Measurements from ENCODE around the gene DUOX2. TPM values are rescaled to one million over a fixed set of nuclear protein-coding genes. Genes with fewer than 3 reads are reported as not detected.
A peak's percentile ranks its signal among the peaks of the same experiment; 100 is the strongest.
"Not testable (repeated sequence)": the region's sequence is repeated elsewhere in the genome, so short reads cannot be mapped to it uniquely, and the experiment has no call there.

Gene DUOX2
- total RNA-seq, 1 donor from 2014 or later = 2.3 TPM

DNA sequence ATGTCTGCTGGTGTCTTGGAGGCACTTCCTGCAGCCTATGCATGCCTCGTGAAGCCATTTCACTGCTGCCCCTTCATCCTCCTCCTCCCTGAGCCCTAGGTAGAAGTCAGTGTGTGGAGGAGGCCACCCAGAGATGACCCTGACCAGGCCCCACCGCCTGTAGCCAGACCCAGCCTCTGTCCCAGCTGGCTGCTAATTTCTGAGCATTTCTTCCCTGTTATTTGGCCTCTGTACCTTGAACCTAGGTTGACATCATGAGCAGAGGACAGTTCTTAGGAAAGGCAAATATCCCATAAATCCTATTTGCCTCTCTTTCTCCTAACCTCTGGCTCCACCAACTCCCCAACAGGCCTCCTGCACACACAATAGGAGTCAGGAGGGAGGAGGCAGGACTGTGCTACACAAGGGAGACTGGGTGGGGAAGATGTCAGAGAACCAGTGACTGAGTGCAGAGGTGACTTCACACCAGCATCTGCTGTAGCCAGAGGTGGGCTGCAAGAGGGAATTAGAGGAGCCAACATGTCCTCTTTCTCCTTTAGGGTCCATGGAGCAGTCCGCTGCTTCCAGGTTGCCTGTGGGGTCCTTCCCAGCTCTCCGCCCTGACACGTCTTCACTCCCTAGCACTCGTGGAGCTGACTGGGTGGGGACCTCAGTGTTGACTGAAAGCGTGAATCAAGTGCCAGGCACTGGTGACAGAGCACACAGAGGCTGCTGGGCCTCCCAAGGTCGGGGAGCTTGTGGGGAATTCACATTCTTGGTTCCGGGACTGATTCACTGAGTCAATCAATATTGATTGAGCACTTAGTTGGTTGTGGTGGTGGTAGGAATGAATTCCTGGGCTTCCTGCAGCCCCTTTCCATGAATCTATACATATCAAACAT is 38.3 kb downstream of the DUOX2 start:
- H3K4me1 Mint-ChIP-seq; H3K27ac Mint-ChIP-seq; H3K27me3 Mint-ChIP-seq (ENCODE audit: low read depth); H3K36me3 Mint-ChIP-seq; DNase-seq (ENCODE audit: low spot score in 2 of 2, unreplicated experiment in 2 of 2); H3K4me3 Mint-ChIP-seq; H3K9me3 Mint-ChIP-seq: not testable (repeated sequence)

DNA sequence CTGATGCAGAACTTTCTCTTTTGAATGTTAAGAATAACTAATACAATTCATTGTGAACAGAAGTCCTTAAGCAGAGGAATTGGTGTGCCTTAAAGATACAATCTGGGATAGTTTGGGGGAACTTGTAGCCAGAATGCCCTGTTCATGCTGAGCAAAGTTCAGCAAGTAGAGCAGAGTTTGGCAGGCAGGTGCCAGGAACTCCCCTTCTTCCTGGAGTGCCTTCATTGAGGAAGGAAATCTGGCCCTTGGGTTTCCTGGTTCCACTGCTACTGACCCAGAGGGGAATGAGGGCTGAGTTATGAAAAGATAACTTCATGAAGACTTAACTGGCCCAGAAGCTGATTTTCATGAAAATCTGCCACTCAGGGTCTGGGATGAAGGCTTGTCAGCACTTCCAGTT is 40.4 kb downstream of the DUOX2 start:
- H3K9me3 Mint-ChIP-seq; H3K27ac Mint-ChIP-seq; H3K4me1 Mint-ChIP-seq; DNase-seq (ENCODE audit: low spot score in 2 of 2, unreplicated experiment in 2 of 2); H3K27me3 Mint-ChIP-seq (ENCODE audit: low read depth); H3K4me3 Mint-ChIP-seq; H3K36me3 Mint-ChIP-seq: not testable (repeated sequence)

DNA sequence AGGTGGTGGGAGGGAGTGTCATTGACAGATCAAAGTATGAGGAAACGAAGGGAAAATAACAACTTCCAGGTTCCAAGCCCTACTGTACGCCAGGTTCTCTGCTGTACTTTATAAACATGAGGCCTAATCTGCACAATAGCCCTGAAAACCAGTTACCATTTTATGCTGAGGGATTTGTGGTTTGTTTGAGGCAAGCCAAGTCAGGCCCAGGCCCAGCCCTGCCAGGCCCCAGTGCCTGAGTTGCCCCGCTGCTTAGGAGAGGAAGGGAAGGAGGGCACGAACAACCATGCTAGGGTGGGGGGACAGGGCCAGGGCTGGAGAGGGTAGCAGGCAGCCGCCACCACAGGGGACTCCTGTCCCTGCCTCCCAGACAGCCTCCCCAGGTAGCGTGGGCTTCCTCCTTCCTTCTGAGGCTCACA is 44.0 kb downstream of the DUOX2 start:
- peak overlapping the region; percentile 85 for H3K27ac Mint-ChIP-seq
- H3K36me3 Mint-ChIP-seq = peaks cover 12% of the 10 kb centered on the region
- H3K9me3 Mint-ChIP-seq; DNase-seq (ENCODE audit: low spot score in 2 of 2, unreplicated experiment in 2 of 2); H3K27me3 Mint-ChIP-seq (ENCODE audit: low read depth); H3K4me1 Mint-ChIP-seq; H3K4me3 Mint-ChIP-seq: not testable (repeated sequence)

DNA sequence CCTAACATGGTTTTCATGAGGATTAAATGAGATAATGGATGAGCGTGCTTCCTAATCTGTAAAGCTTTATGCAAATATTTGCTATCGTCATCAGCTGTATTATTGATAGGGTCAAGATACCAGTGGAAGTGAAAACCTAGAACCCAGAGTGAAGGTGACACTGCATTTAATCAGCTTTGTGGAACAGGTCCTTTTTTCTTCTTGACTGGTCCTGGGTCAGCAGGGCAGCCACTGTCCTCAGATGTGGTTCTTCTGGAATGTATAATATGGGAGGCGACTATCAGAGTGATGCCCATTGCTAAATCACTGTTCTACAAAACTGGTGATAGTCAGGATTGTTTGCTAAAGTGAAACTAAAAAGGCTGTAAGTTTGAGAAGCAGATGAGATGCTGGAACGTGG is 49.6 kb downstream of the DUOX2 start:
- Mint-ChIP-seq H3K4me3 (no peak overlapping the region), H3K36me3 (peaks cover 20% of the 10 kb centered on the region), H3K9me3 (no peaks in the 10 kb centered on the region), H3K4me1 (peaks cover 6% of the 10 kb centered on the region), H3K27me3 (ENCODE audit: low read depth) (no peaks in the 10 kb centered on the region), H3K27ac (peak overlapping the region; percentile 3)
- TF ChIP-seq, protein P1, sequence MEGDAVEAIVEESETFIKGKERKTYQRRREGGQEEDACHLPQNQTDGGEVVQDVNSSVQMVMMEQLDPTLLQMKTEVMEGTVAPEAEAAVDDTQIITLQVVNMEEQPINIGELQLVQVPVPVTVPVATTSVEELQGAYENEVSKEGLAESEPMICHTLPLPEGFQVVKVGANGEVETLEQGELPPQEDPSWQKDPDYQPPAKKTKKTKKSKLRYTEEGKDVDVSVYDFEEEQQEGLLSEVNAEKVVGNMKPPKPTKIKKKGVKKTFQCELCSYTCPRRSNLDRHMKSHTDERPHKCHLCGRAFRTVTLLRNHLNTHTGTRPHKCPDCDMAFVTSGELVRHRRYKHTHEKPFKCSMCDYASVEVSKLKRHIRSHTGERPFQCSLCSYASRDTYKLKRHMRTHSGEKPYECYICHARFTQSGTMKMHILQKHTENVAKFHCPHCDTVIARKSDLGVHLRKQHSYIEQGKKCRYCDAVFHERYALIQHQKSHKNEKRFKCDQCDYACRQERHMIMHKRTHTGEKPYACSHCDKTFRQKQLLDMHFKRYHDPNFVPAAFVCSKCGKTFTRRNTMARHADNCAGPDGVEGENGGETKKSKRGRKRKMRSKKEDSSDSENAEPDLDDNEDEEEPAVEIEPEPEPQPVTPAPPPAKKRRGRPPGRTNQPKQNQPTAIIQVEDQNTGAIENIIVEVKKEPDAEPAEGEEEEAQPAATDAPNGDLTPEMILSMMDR (IDR thresholded peaks at IDR 0.05; ENCODE audit: unreplicated experiment) = no peak
- no peak for DNase-seq (ENCODE audit: low spot score in 2 of 2, unreplicated experiment in 2 of 2)

DNA sequence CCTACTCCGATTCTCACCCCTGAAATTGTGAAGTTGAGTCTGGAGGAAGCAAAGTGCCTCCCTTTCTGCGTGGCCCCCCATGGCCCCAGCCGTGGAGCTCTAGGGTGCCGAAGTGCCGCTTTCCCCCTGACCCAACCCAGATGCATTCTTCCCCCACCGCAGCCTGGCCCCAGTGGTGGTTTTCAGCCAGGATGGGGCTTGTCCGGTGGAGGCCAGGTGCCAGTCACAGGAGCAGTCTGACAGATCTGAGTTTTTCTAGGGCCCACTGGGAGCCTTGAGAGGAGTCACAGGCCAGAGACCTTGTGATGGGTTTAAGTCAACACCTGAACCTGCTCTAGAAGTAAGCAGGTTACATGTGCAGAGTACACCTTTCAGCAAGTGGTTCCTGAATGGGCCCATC is 51.7 kb downstream of the DUOX2 start:
- DNase-seq (ENCODE audit: low spot score in 2 of 2, unreplicated experiment in 2 of 2); H3K9me3 Mint-ChIP-seq; H3K27ac Mint-ChIP-seq; H3K27me3 Mint-ChIP-seq (ENCODE audit: low read depth); H3K4me1 Mint-ChIP-seq; H3K4me3 Mint-ChIP-seq: not testable (repeated sequence)
- H3K36me3 Mint-ChIP-seq = peaks cover 28% of the 10 kb centered on the region

DNA sequence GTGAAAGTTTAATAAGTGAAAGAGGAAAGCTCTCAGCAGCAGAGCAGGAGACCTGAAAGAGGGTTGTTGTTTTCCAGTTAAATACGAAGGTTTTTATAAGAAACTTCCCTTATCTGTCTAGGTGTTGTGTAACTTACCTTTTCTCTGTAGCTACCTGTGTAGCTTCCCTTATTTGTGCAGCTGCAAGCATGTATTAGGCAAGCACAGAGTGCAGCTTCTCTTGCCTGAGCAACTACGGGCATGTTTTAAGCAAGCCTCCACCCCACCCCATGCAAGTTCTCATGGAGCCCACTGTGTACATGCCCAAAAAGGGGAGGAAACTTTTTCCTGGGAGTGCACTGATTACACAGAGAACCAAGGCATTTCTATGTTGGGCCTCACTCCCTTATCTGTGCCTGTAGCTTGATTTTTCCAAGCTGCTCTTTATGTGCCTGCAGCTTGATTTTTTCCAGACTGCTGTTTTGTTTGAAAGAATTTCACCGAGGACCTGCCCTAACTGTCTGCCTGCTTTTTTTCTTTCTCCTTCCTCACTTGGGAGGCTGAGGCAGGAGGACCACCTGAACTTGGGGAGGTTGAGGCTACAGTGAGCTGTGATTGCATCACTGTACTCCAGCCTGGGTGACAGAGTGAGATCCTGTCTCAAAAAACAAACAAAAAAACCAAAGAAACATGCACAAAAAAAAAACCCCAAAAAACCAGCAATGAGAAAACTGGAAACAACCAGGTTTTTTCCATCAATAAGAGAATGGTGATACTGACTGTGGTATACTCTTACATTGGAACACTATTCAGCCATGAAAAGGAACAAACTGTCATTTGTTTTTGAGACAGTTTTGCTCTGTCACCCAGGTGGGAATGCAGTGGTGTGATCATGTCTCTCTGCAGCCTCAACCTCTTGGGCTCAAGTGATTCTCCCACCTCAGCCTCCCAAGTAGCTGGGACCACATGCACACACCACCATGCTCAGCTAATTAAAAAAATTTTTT is 55.0 kb downstream of the DUOX2 start:
- not testable (repeated sequence) for H3K9me3 Mint-ChIP-seq; H3K4me3 Mint-ChIP-seq; H3K27ac Mint-ChIP-seq; H3K27me3 Mint-ChIP-seq (ENCODE audit: low read depth); H3K4me1 Mint-ChIP-seq; DNase-seq (ENCODE audit: low spot score in 2 of 2, unreplicated experiment in 2 of 2)
- peaks cover 36% of the 10 kb centered on the region for H3K36me3 Mint-ChIP-seq

DNA sequence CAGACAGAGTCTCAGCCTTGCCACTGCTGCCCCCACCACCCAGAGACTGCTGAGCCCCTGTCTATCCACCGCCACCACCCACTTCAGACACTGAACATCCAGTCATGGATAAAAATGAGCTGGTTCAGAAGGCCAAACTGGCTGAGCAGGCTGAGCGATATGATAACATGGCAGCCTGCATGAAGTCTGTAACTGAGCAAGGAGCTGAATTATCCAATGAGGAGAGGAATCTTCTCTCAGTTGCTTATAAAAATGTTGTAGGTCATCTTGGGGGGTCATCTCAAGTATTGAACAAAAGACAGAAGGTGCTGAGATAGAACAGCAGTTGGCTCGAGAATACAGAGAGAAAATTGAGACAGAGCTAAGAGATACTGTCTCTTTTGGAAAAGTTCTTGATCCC is 61.3 kb downstream of the DUOX2 start:
- H3K27ac Mint-ChIP-seq; DNase-seq (ENCODE audit: low spot score in 2 of 2, unreplicated experiment in 2 of 2); H3K27me3 Mint-ChIP-seq (ENCODE audit: low read depth); H3K4me3 Mint-ChIP-seq; H3K4me1 Mint-ChIP-seq: not testable (repeated sequence)
- Mint-ChIP-seq H3K36me3 (peaks cover 65% of the 10 kb centered on the region), H3K9me3 (peaks cover 41% of the 10 kb centered on the region)

DNA sequence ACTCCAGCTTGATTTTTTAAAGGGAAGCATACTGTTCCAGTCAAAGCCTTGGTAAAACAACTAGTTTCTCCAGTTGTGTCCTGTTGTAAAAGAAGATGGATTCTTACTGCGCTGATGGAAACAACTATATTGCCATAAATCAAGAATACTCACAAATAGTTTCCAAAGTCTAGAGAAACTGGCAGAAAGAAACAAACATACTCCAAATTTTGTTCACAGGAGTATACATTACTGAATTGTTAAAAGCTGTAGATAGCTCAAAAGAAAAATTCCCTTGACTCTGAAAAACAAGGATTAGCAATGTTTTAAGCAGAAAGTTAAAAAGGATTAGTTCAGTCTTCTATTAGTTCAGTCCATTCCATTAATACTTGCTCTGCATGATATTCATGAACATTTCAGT is 63.4 kb downstream of the DUOX2 start:
- H3K36me3 Mint-ChIP-seq = peaks cover 60% of the 10 kb centered on the region
- H3K27ac Mint-ChIP-seq = no peak overlapping the region
- no peaks in the 10 kb centered on the region for H3K4me1 Mint-ChIP-seq
- no peak overlapping the region for H3K4me3 Mint-ChIP-seq
- H3K27me3 Mint-ChIP-seq (ENCODE audit: low read depth) = no peaks in the 10 kb centered on the region
- H3K9me3 Mint-ChIP-seq = peaks cover 41% of the 10 kb centered on the region
- no peak for DNase-seq (ENCODE audit: low spot score in 2 of 2, unreplicated experiment in 2 of 2)
- TF ChIP-seq, protein P1 (IDR thresholded peaks at IDR 0.05; ENCODE audit: unreplicated experiment) = no peak

All from mesothelial cell of epicardium (in vitro differentiated cells).